ENCODE results near the gene ECT2. TPM values are rescaled to one million over a fixed set of nuclear protein-coding genes. Genes with fewer than 3 reads are reported as not detected.

ECT2 gene
- total RNA-seq, 3 donors from 2014 or later (not counting 1 experiment from before 2014, with no cell fraction given), result 2.9 to 7.0 (median 4.8) TPM

DNA sequence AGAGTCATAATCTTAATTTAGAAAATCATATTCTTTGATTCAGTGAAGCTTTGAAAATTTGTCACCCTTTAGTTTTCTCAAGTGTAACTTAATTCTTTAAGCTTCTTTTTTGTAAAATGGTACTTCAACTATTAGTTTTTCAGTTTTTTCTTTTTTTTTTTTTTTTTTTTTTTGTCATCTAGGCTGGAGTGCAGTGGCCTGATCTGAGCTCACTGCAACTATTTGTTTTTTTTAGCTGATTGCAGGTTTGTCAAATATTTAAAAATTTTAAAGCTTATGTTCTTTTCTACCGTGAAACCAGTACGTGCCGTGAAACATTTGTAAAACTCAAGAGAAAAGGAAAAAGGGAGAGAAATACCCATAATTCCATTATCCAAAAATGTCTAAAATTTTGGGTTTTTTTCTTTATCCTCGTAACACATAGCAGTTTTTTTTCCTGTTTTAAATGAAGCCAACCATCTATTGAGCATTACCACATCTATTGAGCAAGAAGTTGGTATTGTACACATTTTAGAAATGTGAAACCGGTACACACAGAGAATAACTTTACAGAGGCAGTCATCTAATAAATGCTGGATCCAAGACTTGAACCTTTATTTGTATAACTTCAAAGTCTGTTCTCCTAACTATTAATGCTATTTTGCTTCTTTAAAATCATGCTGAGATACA lies 25.7 kb downstream of the ECT2 start:
- H3K4me3 ChIP-seq (ENCODE audit: low read length), result no peak overlapping the region
- no peaks in the 10 kb centered on the region for H3K27me3 Mint-ChIP-seq (ENCODE audit: low read depth in 2 of 2)
- no peaks in the 10 kb centered on the region for H3K4me1 Mint-ChIP-seq
- no peaks in the 10 kb centered on the region for H3K27me3 ChIP-seq (ENCODE audit: control insufficient read depth, insufficient read depth, low read length)
- no peaks in the 10 kb centered on the region for H3K9me3 ChIP-seq (ENCODE audit: control insufficient read depth, insufficient read depth, low read length)
- no peaks in the 10 kb centered on the region for H3K4me1 ChIP-seq (ENCODE audit: control insufficient read depth, insufficient read depth, low read length)
- no peak overlapping the region for H3K4me3 Mint-ChIP-seq
- no peak overlapping the region for H3K27ac ChIP-seq (ENCODE audit: low read length)
- no peak overlapping the region for H3K27ac Mint-ChIP-seq
- peaks cover 4% of the 10 kb centered on the region for H3K36me3 ChIP-seq (ENCODE audit: control insufficient read depth, insufficient read depth, low read length)
- peaks cover 7% of the 10 kb centered on the region for H3K36me3 Mint-ChIP-seq
- H3K9me3 Mint-ChIP-seq, result no peaks in the 10 kb centered on the region
- DNase-seq, result no peak
- TF ChIP-seq, protein P1, sequence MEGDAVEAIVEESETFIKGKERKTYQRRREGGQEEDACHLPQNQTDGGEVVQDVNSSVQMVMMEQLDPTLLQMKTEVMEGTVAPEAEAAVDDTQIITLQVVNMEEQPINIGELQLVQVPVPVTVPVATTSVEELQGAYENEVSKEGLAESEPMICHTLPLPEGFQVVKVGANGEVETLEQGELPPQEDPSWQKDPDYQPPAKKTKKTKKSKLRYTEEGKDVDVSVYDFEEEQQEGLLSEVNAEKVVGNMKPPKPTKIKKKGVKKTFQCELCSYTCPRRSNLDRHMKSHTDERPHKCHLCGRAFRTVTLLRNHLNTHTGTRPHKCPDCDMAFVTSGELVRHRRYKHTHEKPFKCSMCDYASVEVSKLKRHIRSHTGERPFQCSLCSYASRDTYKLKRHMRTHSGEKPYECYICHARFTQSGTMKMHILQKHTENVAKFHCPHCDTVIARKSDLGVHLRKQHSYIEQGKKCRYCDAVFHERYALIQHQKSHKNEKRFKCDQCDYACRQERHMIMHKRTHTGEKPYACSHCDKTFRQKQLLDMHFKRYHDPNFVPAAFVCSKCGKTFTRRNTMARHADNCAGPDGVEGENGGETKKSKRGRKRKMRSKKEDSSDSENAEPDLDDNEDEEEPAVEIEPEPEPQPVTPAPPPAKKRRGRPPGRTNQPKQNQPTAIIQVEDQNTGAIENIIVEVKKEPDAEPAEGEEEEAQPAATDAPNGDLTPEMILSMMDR (IDR thresholded peaks at IDR 0.05), result no peak
- 100% methylated on average over 3 of the region's 5 CpGs for WGBS (ENCODE audit: insufficient coverage)
- no peak for ATAC-seq
- intact Hi-C loops (cut with micrococcal nuclease), result no loop called here

GRCh38 chr3:172777901-172778300 lies 27.4 kb downstream of the ECT2 start:
- WGBS (ENCODE audit: insufficient coverage), result 97% methylated on average over 2 of the region's 3 CpGs
- peaks cover 4% of the 10 kb centered on the region for H3K36me3 ChIP-seq (ENCODE audit: control insufficient read depth, insufficient read depth, low read length)

GRCh38 chr3:172782235-172782634 lies 31.7 kb downstream of the ECT2 start:
- ATAC-seq (no peak), DNase-seq (no peak)
- Histone ChIP-seq H3K36me3 (ENCODE audit: control insufficient read depth, insufficient read depth, low read length) (peaks cover 4% of the 10 kb centered on the region), H3K4me3 (ENCODE audit: low read length) (no peak overlapping the region), H3K27ac (ENCODE audit: low read length) (no peak overlapping the region), H3K9me3 (ENCODE audit: control insufficient read depth, insufficient read depth, low read length) (no peaks in the 10 kb centered on the region), H3K27me3 (ENCODE audit: control insufficient read depth, insufficient read depth, low read length) (no peaks in the 10 kb centered on the region), H3K4me1 (ENCODE audit: control insufficient read depth, insufficient read depth, low read length) (no peaks in the 10 kb centered on the region)
- Mint-ChIP-seq H3K9me3 (no peaks in the 10 kb centered on the region), H3K4me3 (no peak overlapping the region), H3K36me3 (no peaks in the 10 kb centered on the region), H3K4me1 (no peaks in the 10 kb centered on the region), H3K27ac (no peak overlapping the region), H3K27me3 (ENCODE audit: low read depth in 2 of 2) (no peaks in the 10 kb centered on the region)
- TF ChIP-seq, protein P1 (IDR thresholded peaks at IDR 0.05), result no peak
- WGBS (ENCODE audit: insufficient coverage), result no CpG with 5 or more reads among the region's 2 CpGs
- intact Hi-C loops (cut with micrococcal nuclease), result no loop called here

More at GRCh38 chr3:172777901-172778300, 27.4 kb downstream of the ECT2 start:
- no peaks in the 10 kb centered on the region for H3K4me1 ChIP-seq (ENCODE audit: control insufficient read depth, insufficient read depth, low read length)
- TF ChIP-seq, protein P1 (IDR thresholded peaks at IDR 0.05), result no peak
- ATAC-seq (no peak), DNase-seq (no peak)
- Mint-ChIP-seq H3K4me1 (no peaks in the 10 kb centered on the region), H3K27ac (no peak overlapping the region), H3K9me3 (no peaks in the 10 kb centered on the region), H3K27me3 (ENCODE audit: low read depth in 2 of 2) (no peaks in the 10 kb centered on the region), H3K4me3 (no peak overlapping the region), H3K36me3 (peaks cover 7% of the 10 kb centered on the region)
- intact Hi-C loops (cut with micrococcal nuclease), result no loop called here
- no peak overlapping the region for H3K27ac ChIP-seq (ENCODE audit: low read length)
- H3K27me3 ChIP-seq (ENCODE audit: control insufficient read depth, insufficient read depth, low read length), result no peaks in the 10 kb centered on the region
- no peaks in the 10 kb centered on the region for H3K9me3 ChIP-seq (ENCODE audit: control insufficient read depth, insufficient read depth, low read length)
- no peak overlapping the region for H3K4me3 ChIP-seq (ENCODE audit: low read length)

DNA sequence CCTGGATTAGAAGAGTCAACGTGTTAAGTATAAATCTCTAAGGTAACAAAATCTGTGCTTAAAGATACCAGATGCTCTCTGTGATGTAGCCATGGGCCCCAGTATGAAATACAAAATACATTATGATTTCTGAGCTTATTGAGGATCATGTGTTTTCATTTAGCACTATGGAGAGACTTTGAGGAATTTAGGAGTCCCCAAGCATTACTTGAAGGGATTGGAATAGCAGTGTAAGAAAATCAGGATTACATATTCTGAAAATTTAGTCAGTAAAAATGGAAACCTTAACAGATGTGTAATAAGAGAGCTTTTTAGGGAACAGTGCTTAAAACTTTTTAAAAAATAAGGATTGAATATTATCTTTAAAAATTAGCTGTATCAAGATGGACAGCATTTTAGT lies 35.5 kb downstream of the ECT2 start:
- Histone ChIP-seq H3K27me3 (ENCODE audit: control insufficient read depth, insufficient read depth, low read length) (no peaks in the 10 kb centered on the region), H3K36me3 (ENCODE audit: control insufficient read depth, insufficient read depth, low read length) (peaks cover 6% of the 10 kb centered on the region), H3K9me3 (ENCODE audit: control insufficient read depth, insufficient read depth, low read length) (no peaks in the 10 kb centered on the region), H3K4me3 (ENCODE audit: low read length) (no peak overlapping the region), H3K4me1 (ENCODE audit: control insufficient read depth, insufficient read depth, low read length) (no peaks in the 10 kb centered on the region), H3K27ac (ENCODE audit: low read length) (no peak overlapping the region)
- TF ChIP-seq, protein P1 (IDR thresholded peaks at IDR 0.05), result no peak
- intact Hi-C loops (cut with micrococcal nuclease), result no loop called here
- no peaks in the 10 kb centered on the region for H3K27me3 Mint-ChIP-seq (ENCODE audit: low read depth in 2 of 2)
- no peaks in the 10 kb centered on the region for H3K4me1 Mint-ChIP-seq
- H3K9me3 Mint-ChIP-seq, result no peaks in the 10 kb centered on the region
- DNase-seq, result no peak
- peaks cover 12% of the 10 kb centered on the region for H3K36me3 Mint-ChIP-seq
- no peak overlapping the region for H3K4me3 Mint-ChIP-seq
- no peak for ATAC-seq
- WGBS (ENCODE audit: insufficient coverage), result 93% methylated on average over 1 of the region's 1 CpG
- H3K27ac Mint-ChIP-seq, result no peak overlapping the region
